Osteoblast (primary cell): ENCODE data around the gene AIF1. TPM values are rescaled to one million over a fixed set of nuclear protein-coding genes. Genes with fewer than 3 reads are reported as not detected.

Experiments
- DNase-seq: peaks from one replicate; pipeline ENCODE4 v3.0.0; 2011; ENCODE audit warnings: low spot score, mixed read lengths; ENCODE audit not compliant: insufficient read length; ENCODE audit errors: missing footprints
- H2AFZ ChIP-seq: 2 replicates; pipeline ENCODE4 v1.6.0; 2011; ENCODE audit warnings: mild to moderate bottlenecking, low read length
- H3K27ac ChIP-seq: 2 replicates; pipeline ENCODE4 v1.5.1; 2011; ENCODE audit warnings: mild to moderate bottlenecking, low read depth, low read length, moderate library complexity
- H3K27me3 ChIP-seq: 2 replicates; pipeline ENCODE4 v1.6.0; 2012; ENCODE audit warnings: mild to moderate bottlenecking, control low read depth, inconsistent platforms, low read length, moderate library complexity; ENCODE audit not compliant: insufficient read depth
- H3K36me3 ChIP-seq: 2 replicates; pipeline ENCODE4 v1.5.1; 2011; ENCODE audit warnings: mild to moderate bottlenecking, low read length, control low read depth, moderate library complexity; ENCODE audit not compliant: insufficient read depth
- H3K4me1 ChIP-seq: 2 replicates; pipeline ENCODE4 v1.5.1; 2011; ENCODE audit warnings: mild to moderate bottlenecking, low read length, control low read depth, moderate library complexity; ENCODE audit not compliant: insufficient read depth
- H3K4me2 ChIP-seq: 2 replicates; pipeline ENCODE4 v1.6.0; 2011; ENCODE audit warnings: mild to moderate bottlenecking, low read length; ENCODE audit not compliant: insufficient read depth
- H3K4me3 ChIP-seq: fragments of 200-600 bp; sonication (generic); 3 replicates; pipeline ENCODE4 v1.5.1; 2012; ENCODE audit warnings: mild to moderate bottlenecking, low read length, inconsistent platforms; ENCODE audit not compliant: insufficient read depth
- H3K79me2 ChIP-seq: 2 replicates; pipeline ENCODE4 v1.6.0; 2012; ENCODE audit warnings: mild to moderate bottlenecking, low read length, control low read depth, inconsistent platforms; ENCODE audit not compliant: insufficient read depth
- H3K9me3 ChIP-seq: 2 replicates; pipeline ENCODE4 v1.5.1; 2011; ENCODE audit warnings: low read depth, low read length, control low read depth
- H4K20me1 ChIP-seq: 2 replicates; pipeline ENCODE4 v1.6.0; 2012; ENCODE audit warnings: mild to moderate bottlenecking, low read length, control low read depth; ENCODE audit not compliant: insufficient read depth
- CTCF ChIP-seq: IDR thresholded peaks from 2 replicates; pipeline ENCODE4 v1.5.1; 2011; ENCODE audit warnings: mild to moderate bottlenecking, low read depth, low read length, moderate library complexity; ENCODE audit errors: extremely low read depth
- small RNA-seq: library from RNA; depleted of rRNA; stranded (forward); fragments of <200 nt; gene quantifications from one replicate; pipeline ENCODE3, GENCODE V24; 2012
- total RNA-seq: library from RNA; depleted of rRNA; stranded (reverse); fragments of >200 nt; gene quantifications from 2 replicates; pipeline ENCODE4 v1.2.3, GENCODE V29; 2012

AIF1 gene
- total RNA-seq, 1 donor: 0.36 TPM

GRCh38 chr6:31665501-31666336 is 50.7 kb downstream of the AIF1 start, which contains the start of gene CSNK2B:
Gene CSNK2B (plus strand): TSS chr6:31666080. CDS start chr6:31666832, 752 bp downstream.
- Histone ChIP-seq H3K4me3 (peak within 1 kb of the TSS; percentile 84), H3K9me3 (no peaks in the 10 kb centered on the region), H3K27ac (peak within 1 kb of the TSS; percentile 91), H3K4me2 (peak within 1 kb of the TSS; percentile 99), H2AFZ (peak within 1 kb of the TSS; percentile 92), H4K20me1 (peaks cover 11% of the 10 kb centered on the region), H3K36me3 (peaks cover 47% of the 10 kb centered on the region), H3K79me2 (peaks cover 59% of the 10 kb centered on the region), H3K4me1 (peaks cover 31% of the 10 kb centered on the region), H3K27me3 (no peaks in the 10 kb centered on the region)
- DNase-seq: peak; percentile 99
- no peak for TF ChIP-seq CTCF

GRCh38 chr6:31666337-31666965 is 51.4 kb downstream of the AIF1 start:
- no peak for TF ChIP-seq CTCF
- Histone ChIP-seq H3K79me2 (peaks cover 59% of the 10 kb centered on the region), H3K36me3 (peaks cover 54% of the 10 kb centered on the region), H3K4me3 (peak overlapping the region; percentile 84), H3K4me2 (peak overlapping the region; percentile 93), H3K27ac (peak overlapping the region; percentile 80), H3K27me3 (no peaks in the 10 kb centered on the region), H3K9me3 (no peaks in the 10 kb centered on the region), H3K4me1 (peaks cover 26% of the 10 kb centered on the region), H4K20me1 (peaks cover 11% of the 10 kb centered on the region), H2AFZ (peak overlapping the region; percentile 61)
- no peak for DNase-seq

Small RNA genes within 50 kb of the gene (small RNA-seq; reads per million reads assigned to genes)
- not detected for gene MIR6832
- gene RF00019: not detected
- gene SNORA38: 62.0 reads per million, percentile 96 among the genes with 10 or more reads in this experiment
- not detected for gene UQCRHP1

Other genes starting within 250 kb of the AIF1 start
- 31.1 and 40.1 TPM in 2 replicates for gene MICA, start 211.6 kb upstream of the AIF1 start, total RNA-seq
- 12.7 and 14.1 TPM in 2 replicates for gene MICB, start 117.1 kb upstream of the AIF1 start, total RNA-seq
- gene MCCD1, start 86.3 kb upstream of the AIF1 start, total RNA-seq: not detected in 2 replicates
- 240 and 262 TPM in 2 replicates for gene DDX39B, start 73.2 kb upstream of the AIF1 start, total RNA-seq
- 2.2 and 2.9 TPM in 2 replicates for gene ATP6V1G2, start 68.6 kb upstream of the AIF1 start, total RNA-seq
- gene NFKBIL1, start 67.6 kb upstream of the AIF1 start, total RNA-seq: 43.6 and 56.8 TPM in 2 replicates
- gene LTA, start 42.9 kb upstream of the AIF1 start, total RNA-seq: not detected in 2 replicates
- gene TNF, start 39.7 kb upstream of the AIF1 start, total RNA-seq: not detected in 2 replicates
- gene LTB, start 32.8 kb upstream of the AIF1 start, total RNA-seq: 0.29 TPM in 1 of 2 replicates, not detected in the other
- gene LST1, start 29.0 kb upstream of the AIF1 start, total RNA-seq: 0.29 TPM in 1 of 2 replicates, not detected in the other
- gene NCR3, start 22.2 kb upstream of the AIF1 start, total RNA-seq: not detected in 2 replicates
- gene PRRC2A, start 5.5 kb downstream of the AIF1 start, total RNA-seq: 49.2 and 52.2 TPM in 2 replicates
- 175 and 183 TPM in 2 replicates for gene BAG6, start 37.4 kb downstream of the AIF1 start, total RNA-seq
- gene APOM, start 40.7 kb downstream of the AIF1 start, total RNA-seq: 1.1 and 1.2 TPM in 2 replicates
- 21.2 and 21.7 TPM in 2 replicates for gene C6orf47, start 45.5 kb downstream of the AIF1 start, total RNA-seq
- gene GPANK1, start 49.8 kb downstream of the AIF1 start, total RNA-seq: 22.1 and 23.9 TPM in 2 replicates
- gene CSNK2B, start 50.8 kb downstream of the AIF1 start, total RNA-seq: 124 and 150 TPM in 2 replicates
- gene LY6G5B, start 54.7 kb downstream of the AIF1 start, total RNA-seq: 4.1 and 5.4 TPM in 2 replicates
- 0.59 and 0.72 TPM in 2 replicates for gene LY6G5C, start 65.8 kb downstream of the AIF1 start, total RNA-seq
- gene ABHD16A, start 88.1 kb downstream of the AIF1 start, total RNA-seq: 41.0 and 43.4 TPM in 2 replicates
- not detected in 2 replicates for gene LY6G6F, start 91.6 kb downstream of the AIF1 start, total RNA-seq
- not detected in 2 replicates for gene LY6G6D, start 100.1 kb downstream of the AIF1 start, total RNA-seq
- gene LY6G6C, start 106.5 kb downstream of the AIF1 start, total RNA-seq: not detected in 2 replicates
- gene MPIG6B, start 108.1 kb downstream of the AIF1 start, total RNA-seq: not detected in 2 replicates
- gene DDAH2, start 114.1 kb downstream of the AIF1 start, total RNA-seq: 96.6 and 97.5 TPM in 2 replicates
- gene CLIC1, start 121.3 kb downstream of the AIF1 start, total RNA-seq: 502 and 581 TPM in 2 replicates
- 12.4 and 13.0 TPM in 2 replicates for gene MSH5, start 124.8 kb downstream of the AIF1 start, total RNA-seq
- gene SAPCD1, start 147.4 kb downstream of the AIF1 start, total RNA-seq: 0.59 and 1.4 TPM in 2 replicates
- 0.29 and 0.36 TPM in 2 replicates for gene VWA7, start 162.1 kb downstream of the AIF1 start, total RNA-seq
- gene VARS1, start 180.5 kb downstream of the AIF1 start, total RNA-seq: 40.1 and 42.0 TPM in 2 replicates
- 18.3 and 22.4 TPM in 2 replicates for gene LSM2, start 191.7 kb downstream of the AIF1 start, total RNA-seq
- gene HSPA1L, start 200.0 kb downstream of the AIF1 start, total RNA-seq: 0.29 and 0.72 TPM in 2 replicates
- gene HSPA1A, start 200.3 kb downstream of the AIF1 start, total RNA-seq: 33.3 and 36.9 TPM in 2 replicates
- gene HSPA1B, start 212.5 kb downstream of the AIF1 start, total RNA-seq: 45.7 and 59.7 TPM in 2 replicates
- gene NEU1, start 247.6 kb downstream of the AIF1 start, total RNA-seq: 114 and 117 TPM in 2 replicates